GM12891 (cell line): ENCODE results near the gene PDLIM1.

Experiments
- POLR2A ChIP-seq: IDR thresholded peaks from 2 replicates; pipeline ENCODE4 v1.6.1; 2011; ENCODE audit warnings: low read depth, low read length, control low read depth
- POLR2AphosphoS5 ChIP-seq: IDR thresholded peaks from 2 replicates; pipeline ENCODE4 v1.6.1; 2011; ENCODE audit warnings: low read depth, low read length, control low read depth
- SPI1 ChIP-seq: IDR thresholded peaks from 2 replicates; pipeline ENCODE4 v1.6.1; 2011; ENCODE audit warnings: low read depth, low read length, control low read depth
- TAF1 ChIP-seq: IDR thresholded peaks from 2 replicates; pipeline ENCODE4 v1.6.1; 2011; ENCODE audit warnings: low read depth, low read length, control low read depth

DNA sequence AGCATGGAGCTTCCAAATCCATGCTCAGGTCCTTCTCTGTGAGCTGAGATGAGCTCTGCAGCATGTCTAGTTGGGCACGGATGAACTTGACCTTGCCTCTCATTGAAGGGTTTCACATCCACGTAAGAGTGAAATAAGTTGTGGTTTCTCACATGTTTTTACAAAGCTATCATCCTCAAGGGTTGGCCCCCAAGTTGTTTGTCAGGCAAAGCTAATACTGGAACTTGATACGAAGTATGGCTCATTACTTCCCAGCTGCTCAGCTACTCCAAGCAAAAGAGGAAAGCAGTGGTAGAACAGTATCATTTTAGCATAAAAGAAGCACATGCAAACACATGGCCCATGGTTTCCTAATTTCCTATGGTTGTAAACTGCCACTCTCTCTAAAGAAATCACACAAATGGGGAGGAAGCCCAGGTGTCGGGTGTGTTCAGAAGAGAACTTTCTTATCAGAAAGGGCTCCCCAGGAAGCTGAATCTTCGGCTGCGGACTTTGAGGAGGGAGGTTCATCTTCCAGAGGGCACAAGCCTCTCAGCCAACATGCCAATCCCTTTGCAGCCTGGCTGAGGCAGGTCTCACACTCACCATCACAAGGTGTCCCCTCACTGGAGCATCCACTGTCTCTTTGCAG lies 45.3 kb downstream of the PDLIM1 start:
- TF ChIP-seq POLR2AphosphoS5 (no peak; the same call in 1 of the 2 replicates), TAF1 (no peak), POLR2A (no peak), SPI1 (peak; percentile 19; the same call in 1 of the 2 replicates)
